Measurements from ENCODE around the gene PIEZO2. TPM values are rescaled to one million over a fixed set of nuclear protein-coding genes. Genes with fewer than 3 reads are reported as not detected.

Gene PIEZO2
- polyA plus RNA-seq, 1 donor (not counting 4 experiments of a cell fraction or from before 2014, with no cell fraction given) = not detected

- FAIRE-seq = no peak
Measured at GRCh38 chr18:10919851-10920250, 229.5 kb downstream of the PIEZO2 start.

GRCh38 chr18:10916865-10917264, 232.5 kb downstream of the PIEZO2 start:
- no peaks in the 10 kb centered on the region for H3K9me1 ChIP-seq (ENCODE audit: control insufficient read depth, extremely low read depth, insufficient read depth, low read length)
- no peaks in the 10 kb centered on the region for H3K9me3 ChIP-seq (ENCODE audit: control insufficient read depth, low read depth, low read length)
- no peak overlapping the region for H3K9ac ChIP-seq (ENCODE audit: control insufficient read depth, extremely low read depth, insufficient read depth, low read length)
- H4K20me1 ChIP-seq (ENCODE audit: control insufficient read depth, extremely low read depth, insufficient read depth, low read length) = no peaks in the 10 kb centered on the region
- H2AFZ ChIP-seq (ENCODE audit: control insufficient read depth, low read length) = no peak overlapping the region
- H3K4me1 ChIP-seq (ENCODE audit: control insufficient read depth, extremely low read depth, insufficient read depth, low read length) = no peaks in the 10 kb centered on the region
- dilution Hi-C loops (cut with MboI; ENCODE audit: extremely low pct_ligation_motif_present, low sequenced_read_pairs) = no loop called here
- no peak for TF ChIP-seq CTCF (optimal IDR thresholded peaks at IDR 0.05 in 1 of 3, IDR thresholded peaks at IDR 0.05 in 1 of 3, conservative IDR thresholded peaks at IDR 0.05 in 1 of 3; ENCODE audit: extremely low read depth in 1 of 3, insufficient read depth in 2 of 3, low read length in 3 of 3)
- no peak for TF ChIP-seq EZH2 (IDR thresholded peaks at IDR 0.05; ENCODE audit: low read length)
- FAIRE-seq (no peak), DNase-seq (ENCODE audit: low read depth, low spot score) (no peak)
- H3K27me3 ChIP-seq (ENCODE audit: control insufficient read depth, extremely low read depth, insufficient read depth, low read length) = no peaks in the 10 kb centered on the region
- H3K79me2 ChIP-seq (ENCODE audit: control insufficient read depth, insufficient read depth, low read length) = no peaks in the 10 kb centered on the region
- H3K4me3 ChIP-seq (ENCODE audit: control insufficient read depth in 2 of 3, extremely low read depth in 1 of 3, insufficient read depth in 2 of 3, low read depth in 1 of 3, low read length in 3 of 3) = no peak overlapping the region
- H3K36me3 ChIP-seq (ENCODE audit: control insufficient read depth in 2 of 2, extremely low read depth in 1 of 2, insufficient read depth in 2 of 2, low read length in 2 of 2) = no peaks in the 10 kb centered on the region
- no peak overlapping the region for H3K4me2 ChIP-seq (ENCODE audit: control insufficient read depth, extremely low read depth, insufficient read depth, low read depth, low read length)
- H3K27ac ChIP-seq (ENCODE audit: control insufficient read depth, insufficient read depth, low read length) = no peak overlapping the region

More at GRCh38 chr18:10919851-10920250, 229.5 kb downstream of the PIEZO2 start:
- H3K4me1 ChIP-seq (ENCODE audit: control insufficient read depth, extremely low read depth, insufficient read depth, low read length) = no peaks in the 10 kb centered on the region
- H3K27me3 ChIP-seq (ENCODE audit: control insufficient read depth, extremely low read depth, insufficient read depth, low read length) = no peaks in the 10 kb centered on the region
- dilution Hi-C loops (cut with MboI; ENCODE audit: extremely low pct_ligation_motif_present, low sequenced_read_pairs) = no loop called here
- H4K20me1 ChIP-seq (ENCODE audit: control insufficient read depth, extremely low read depth, insufficient read depth, low read length) = no peaks in the 10 kb centered on the region
- no peak overlapping the region for H2AFZ ChIP-seq (ENCODE audit: control insufficient read depth, low read length)
- no peak overlapping the region for H3K9ac ChIP-seq (ENCODE audit: control insufficient read depth, extremely low read depth, insufficient read depth, low read length)
- TF ChIP-seq CTCF (optimal IDR thresholded peaks at IDR 0.05 in 1 of 3, IDR thresholded peaks at IDR 0.05 in 1 of 3, conservative IDR thresholded peaks at IDR 0.05 in 1 of 3; ENCODE audit: extremely low read depth in 1 of 3, insufficient read depth in 2 of 3, low read length in 3 of 3) = no peak
- TF ChIP-seq EZH2 (IDR thresholded peaks at IDR 0.05; ENCODE audit: low read length) = no peak
- H3K4me3 ChIP-seq (ENCODE audit: control insufficient read depth in 2 of 3, extremely low read depth in 1 of 3, insufficient read depth in 2 of 3, low read depth in 1 of 3, low read length in 3 of 3) = no peak overlapping the region
- no peaks in the 10 kb centered on the region for H3K9me3 ChIP-seq (ENCODE audit: control insufficient read depth, low read depth, low read length)
- no peak for DNase-seq (ENCODE audit: low read depth, low spot score)
- H3K79me2 ChIP-seq (ENCODE audit: control insufficient read depth, insufficient read depth, low read length) = no peaks in the 10 kb centered on the region
- no peaks in the 10 kb centered on the region for H3K9me1 ChIP-seq (ENCODE audit: control insufficient read depth, extremely low read depth, insufficient read depth, low read length)
- no peak overlapping the region for H3K4me2 ChIP-seq (ENCODE audit: control insufficient read depth, extremely low read depth, insufficient read depth, low read depth, low read length)
- H3K36me3 ChIP-seq (ENCODE audit: control insufficient read depth in 2 of 2, extremely low read depth in 1 of 2, insufficient read depth in 2 of 2, low read length in 2 of 2) = no peaks in the 10 kb centered on the region
- no peak overlapping the region for H3K27ac ChIP-seq (ENCODE audit: control insufficient read depth, insufficient read depth, low read length)

Measured in keratinocyte (primary cell).